ENCODE data around the gene SNX8.

DNA sequence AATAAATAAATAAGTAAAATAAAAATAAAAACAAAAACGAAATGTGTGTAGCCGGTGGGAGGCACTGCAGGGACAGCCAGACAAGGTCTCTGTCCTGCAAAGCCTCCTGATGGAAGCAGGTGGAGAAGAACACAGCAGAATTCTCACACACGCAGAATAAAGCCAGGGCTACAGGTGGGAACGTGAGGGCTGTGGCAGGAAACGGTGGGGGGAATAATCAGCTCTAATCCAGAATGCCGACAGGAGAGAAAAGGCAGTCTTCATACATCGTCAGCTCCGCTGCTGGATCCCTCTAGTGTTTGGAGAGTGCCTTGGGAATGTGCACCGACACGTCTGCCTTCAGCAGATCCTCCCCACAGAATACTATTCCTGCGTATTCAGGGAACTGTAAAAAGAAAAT lies 6.8 kb upstream of the SNX8 start:
- TF ChIP-seq FOXM1 (IDR thresholded peaks at IDR 0.05; ENCODE audit: borderline replicate concordance, low read depth) (no peak), TAF1 (IDR thresholded peaks at IDR 0.05; ENCODE audit: low read depth) (no peak), CREB1 (IDR thresholded peaks at IDR 0.05; ENCODE audit: low read depth) (no peak), RAD21 (IDR thresholded peaks at IDR 0.05; ENCODE audit: low read depth) (no peak), YY1 (IDR thresholded peaks at IDR 0.05; ENCODE audit: low read depth) (no peak)
- TF ChIP-seq, protein P1, sequence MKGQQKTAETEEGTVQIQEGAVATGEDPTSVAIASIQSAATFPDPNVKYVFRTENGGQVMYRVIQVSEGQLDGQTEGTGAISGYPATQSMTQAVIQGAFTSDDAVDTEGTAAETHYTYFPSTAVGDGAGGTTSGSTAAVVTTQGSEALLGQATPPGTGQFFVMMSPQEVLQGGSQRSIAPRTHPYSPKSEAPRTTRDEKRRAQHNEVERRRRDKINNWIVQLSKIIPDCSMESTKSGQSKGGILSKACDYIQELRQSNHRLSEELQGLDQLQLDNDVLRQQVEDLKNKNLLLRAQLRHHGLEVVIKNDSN (IDR thresholded peaks at IDR 0.05), result no peak
- TF ChIP-seq, protein P2, sequence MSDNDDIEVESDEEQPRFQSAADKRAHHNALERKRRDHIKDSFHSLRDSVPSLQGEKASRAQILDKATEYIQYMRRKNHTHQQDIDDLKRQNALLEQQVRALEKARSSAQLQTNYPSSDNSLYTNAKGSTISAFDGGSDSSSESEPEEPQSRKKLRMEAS (IDR thresholded peaks at IDR 0.05), result no peak
- TF ChIP-seq, protein P3, sequence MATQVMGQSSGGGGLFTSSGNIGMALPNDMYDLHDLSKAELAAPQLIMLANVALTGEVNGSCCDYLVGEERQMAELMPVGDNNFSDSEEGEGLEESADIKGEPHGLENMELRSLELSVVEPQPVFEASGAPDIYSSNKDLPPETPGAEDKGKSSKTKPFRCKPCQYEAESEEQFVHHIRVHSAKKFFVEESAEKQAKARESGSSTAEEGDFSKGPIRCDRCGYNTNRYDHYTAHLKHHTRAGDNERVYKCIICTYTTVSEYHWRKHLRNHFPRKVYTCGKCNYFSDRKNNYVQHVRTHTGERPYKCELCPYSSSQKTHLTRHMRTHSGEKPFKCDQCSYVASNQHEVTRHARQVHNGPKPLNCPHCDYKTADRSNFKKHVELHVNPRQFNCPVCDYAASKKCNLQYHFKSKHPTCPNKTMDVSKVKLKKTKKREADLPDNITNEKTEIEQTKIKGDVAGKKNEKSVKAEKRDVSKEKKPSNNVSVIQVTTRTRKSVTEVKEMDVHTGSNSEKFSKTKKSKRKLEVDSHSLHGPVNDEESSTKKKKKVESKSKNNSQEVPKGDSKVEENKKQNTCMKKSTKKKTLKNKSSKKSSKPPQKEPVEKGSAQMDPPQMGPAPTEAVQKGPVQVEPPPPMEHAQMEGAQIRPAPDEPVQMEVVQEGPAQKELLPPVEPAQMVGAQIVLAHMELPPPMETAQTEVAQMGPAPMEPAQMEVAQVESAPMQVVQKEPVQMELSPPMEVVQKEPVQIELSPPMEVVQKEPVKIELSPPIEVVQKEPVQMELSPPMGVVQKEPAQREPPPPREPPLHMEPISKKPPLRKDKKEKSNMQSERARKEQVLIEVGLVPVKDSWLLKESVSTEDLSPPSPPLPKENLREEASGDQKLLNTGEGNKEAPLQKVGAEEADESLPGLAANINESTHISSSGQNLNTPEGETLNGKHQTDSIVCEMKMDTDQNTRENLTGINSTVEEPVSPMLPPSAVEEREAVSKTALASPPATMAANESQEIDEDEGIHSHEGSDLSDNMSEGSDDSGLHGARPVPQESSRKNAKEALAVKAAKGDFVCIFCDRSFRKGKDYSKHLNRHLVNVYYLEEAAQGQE (IDR thresholded peaks at IDR 0.05; ENCODE audit: low read depth), result no peak

Data from Ishikawa (cell line).